GM12878 (cell line): ENCODE results near the gene SENP8.

ENCODE experiments used
- EGR1 ChIP-seq, 2 experiments: IDR thresholded peaks; 1 replicate in 1 of 2; 2 replicates in 1 of 2; pipeline ENCODE4 v1.6.1; 2011 to 2012; ENCODE audit warnings: low read depth in 2 of 2, low read length in 2 of 2, borderline replicate concordance in 1 of 2, mild to moderate bottlenecking in 1 of 2, moderate library complexity in 1 of 2
- TBL1XR1 ChIP-seq: IDR thresholded peaks from 2 replicates; pipeline ENCODE4 v1.6.1; 2012; ENCODE audit warnings: low read depth, low read length, improper control_type of control experiment
- TF ChIP-seq, protein P1 (sequence below), 3 experiments: IDR thresholded peaks in 2 of 3; conservative IDR thresholded peaks in 1 of 3; 2 replicates each; pipeline ENCODE4 v1.5.1; 2011; ENCODE audit warnings: low read depth in 3 of 3, low read length in 3 of 3, mild to moderate bottlenecking in 3 of 3, control low read depth in 2 of 3, moderate library complexity in 2 of 3, inconsistent platforms in 1 of 3, mixed read lengths in 1 of 3; ENCODE audit not compliant: control insufficient read depth in 2 of 3, insufficient read depth in 1 of 3; ENCODE audit errors: extremely low read depth in 1 of 3

- TF ChIP-seq EGR1 (IDR thresholded peaks at IDR 0.05; ENCODE audit: borderline replicate concordance in 1 of 2, low read depth in 2 of 2, low read length in 2 of 2) (no peak), TBL1XR1 (no peak)
- TF ChIP-seq, protein P1, sequence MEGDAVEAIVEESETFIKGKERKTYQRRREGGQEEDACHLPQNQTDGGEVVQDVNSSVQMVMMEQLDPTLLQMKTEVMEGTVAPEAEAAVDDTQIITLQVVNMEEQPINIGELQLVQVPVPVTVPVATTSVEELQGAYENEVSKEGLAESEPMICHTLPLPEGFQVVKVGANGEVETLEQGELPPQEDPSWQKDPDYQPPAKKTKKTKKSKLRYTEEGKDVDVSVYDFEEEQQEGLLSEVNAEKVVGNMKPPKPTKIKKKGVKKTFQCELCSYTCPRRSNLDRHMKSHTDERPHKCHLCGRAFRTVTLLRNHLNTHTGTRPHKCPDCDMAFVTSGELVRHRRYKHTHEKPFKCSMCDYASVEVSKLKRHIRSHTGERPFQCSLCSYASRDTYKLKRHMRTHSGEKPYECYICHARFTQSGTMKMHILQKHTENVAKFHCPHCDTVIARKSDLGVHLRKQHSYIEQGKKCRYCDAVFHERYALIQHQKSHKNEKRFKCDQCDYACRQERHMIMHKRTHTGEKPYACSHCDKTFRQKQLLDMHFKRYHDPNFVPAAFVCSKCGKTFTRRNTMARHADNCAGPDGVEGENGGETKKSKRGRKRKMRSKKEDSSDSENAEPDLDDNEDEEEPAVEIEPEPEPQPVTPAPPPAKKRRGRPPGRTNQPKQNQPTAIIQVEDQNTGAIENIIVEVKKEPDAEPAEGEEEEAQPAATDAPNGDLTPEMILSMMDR (IDR thresholded peaks at IDR 0.05 in 2 of 3, conservative IDR thresholded peaks at IDR 0.05 in 1 of 3; ENCODE audit: control insufficient read depth in 2 of 3, extremely low read depth in 1 of 3, insufficient read depth in 1 of 3, low read depth in 3 of 3, low read length in 3 of 3): no peak
Observed at GRCh38 chr15:72098040-72098439, 20.2 kb upstream of the SENP8 start.
